KMS-11 (cell line): ENCODE measurements around the gene KBTBD13.

Experiments used
- H2AFZ ChIP-seq: fragments of 200-600 bp; sonication (generic); 2 replicates; pipeline ENCODE4 v1.6.1; 2016; ENCODE audit warnings: antibody characterized with exemption, mixed run types, low read depth
- H3K27ac ChIP-seq: fragments of 200-600 bp; sonication (generic); 2 replicates; pipeline ENCODE4 v1.6.1; 2016; ENCODE audit warnings: mild to moderate bottlenecking, mixed run types
- H3K27me3 ChIP-seq: fragments of 200-600 bp; sonication (generic); 2 replicates; pipeline ENCODE4 v1.6.1; 2017; ENCODE audit warnings: mild to moderate bottlenecking, low read depth, mixed run types, moderate library complexity; ENCODE audit not compliant: insufficient read depth
- H3K36me3 ChIP-seq: fragments of 200-600 bp; sonication (generic); 2 replicates; pipeline ENCODE4 v1.6.1; 2017; ENCODE audit warnings: mild to moderate bottlenecking, mixed run types; ENCODE audit not compliant: insufficient read depth
- H3K4me1 ChIP-seq: fragments of 200-600 bp; sonication (generic); 2 replicates; pipeline ENCODE4 v1.6.1; 2016; ENCODE audit warnings: mild to moderate bottlenecking, low read depth, mixed run types; ENCODE audit not compliant: poor library complexity, severe bottlenecking
- H3K4me2 ChIP-seq: fragments of 200-600 bp; sonication (generic); 2 replicates; pipeline ENCODE4 v1.7.0; 2016; ENCODE audit warnings: mild to moderate bottlenecking, mixed run types
- H3K4me3 ChIP-seq: fragments of 200-600 bp; sonication (generic); IDR thresholded peaks from 2 replicates; pipeline ENCODE4 v1.6.1; 2017; ENCODE audit warnings: low read depth, low read length, mixed read lengths; ENCODE audit not compliant: insufficient read depth
- H3K79me2 ChIP-seq: fragments of 200-600 bp; sonication (generic); 2 replicates; pipeline ENCODE4 v1.6.1; 2016; ENCODE audit warnings: low read depth, mixed run types; ENCODE audit not compliant: insufficient read depth
- H3K9ac ChIP-seq: fragments of 200-600 bp; sonication (generic); 2 replicates; pipeline ENCODE4 v1.6.1; 2016; ENCODE audit warnings: mild to moderate bottlenecking, mixed run types
- H4K20me1 ChIP-seq: fragments of 200-600 bp; sonication (generic); 2 replicates; pipeline ENCODE4 v1.6.1; 2016; ENCODE audit warnings: mild to moderate bottlenecking, mixed run types; ENCODE audit not compliant: insufficient read depth
- CTCF ChIP-seq: fragments of 200-600 bp; sonication (generic); conservative IDR thresholded peaks from 2 replicates; pipeline ENCODE4 v1.6.1; 2017; ENCODE audit warnings: low read depth, mild to moderate bottlenecking, antibody characterized with exemption, low read length, moderate library complexity, mixed read lengths

KBTBD13 gene

DNA sequence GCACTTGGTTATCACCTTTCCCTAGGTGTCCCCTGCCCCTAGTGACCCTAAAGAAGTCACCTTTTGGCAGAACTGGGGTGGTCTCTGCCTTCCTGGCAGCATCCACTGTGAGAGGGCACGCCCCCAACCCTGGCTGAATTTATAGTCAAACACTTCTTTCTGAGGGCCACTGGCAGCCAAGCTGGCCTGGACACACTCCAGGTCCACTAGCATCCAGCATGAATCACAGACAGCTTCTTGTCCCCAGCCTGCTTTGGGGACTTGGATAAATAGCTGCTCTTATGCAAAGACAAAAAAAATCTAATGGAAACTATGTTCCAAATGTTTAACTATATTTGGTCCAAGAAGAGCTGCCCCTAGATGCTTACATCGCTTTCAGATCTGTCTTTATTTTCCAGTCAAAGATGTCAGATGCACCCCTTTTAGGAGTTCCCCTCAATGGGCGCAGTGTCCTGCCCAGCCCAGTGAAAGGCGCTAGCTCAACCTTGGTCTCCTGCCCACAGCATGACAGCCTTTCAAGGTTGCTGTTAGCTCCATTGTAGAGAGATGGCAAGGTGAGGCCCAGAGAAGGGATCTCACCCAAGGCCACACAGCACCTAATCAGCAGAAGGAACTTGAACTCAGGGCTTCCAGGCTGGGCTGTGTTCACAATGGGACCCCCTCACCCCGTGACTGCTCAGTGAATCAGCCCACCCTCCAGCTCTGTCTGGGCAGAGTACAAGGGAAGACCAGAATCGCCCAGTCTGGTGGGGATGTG is 15.7 kb upstream of the KBTBD13 start:
- H3K79me2 ChIP-seq, result no peaks in the 10 kb centered on the region
- H3K27ac ChIP-seq, result no peak overlapping the region
- no peaks in the 10 kb centered on the region for H3K4me1 ChIP-seq
- H3K4me2 ChIP-seq, result no peak overlapping the region
- no peaks in the 10 kb centered on the region for H3K36me3 ChIP-seq
- no peak overlapping the region for H2AFZ ChIP-seq
- no peak for TF ChIP-seq CTCF
- no peak overlapping the region for H3K4me3 ChIP-seq
- peaks cover 2% of the 10 kb centered on the region; the same call in 1 of the 2 replicates for H3K27me3 ChIP-seq
- H4K20me1 ChIP-seq, result no peaks in the 10 kb centered on the region
- no peak overlapping the region for H3K9ac ChIP-seq

GRCh38 chr15:65062061-65062460 is 14.5 kb upstream of the KBTBD13 start:
- Histone ChIP-seq H4K20me1 (no peaks in the 10 kb centered on the region), H3K27ac (no peak overlapping the region)
- TF ChIP-seq CTCF, result no peak

GRCh38 chr15:65062726-65063125 is 13.8 kb upstream of the KBTBD13 start:
- no peaks in the 10 kb centered on the region for H4K20me1 ChIP-seq
- no peak overlapping the region for H3K4me3 ChIP-seq
- no peak overlapping the region for H3K4me2 ChIP-seq
- no peak for TF ChIP-seq CTCF
- no peaks in the 10 kb centered on the region for H3K4me1 ChIP-seq
- no peak overlapping the region for H2AFZ ChIP-seq
- peaks cover 5% of the 10 kb centered on the region for H3K27me3 ChIP-seq
- H3K27ac ChIP-seq, result no peak overlapping the region
- no peak overlapping the region for H3K9ac ChIP-seq
- H3K36me3 ChIP-seq, result no peaks in the 10 kb centered on the region
- no peaks in the 10 kb centered on the region for H3K79me2 ChIP-seq

More at GRCh38 chr15:65062061-65062460, 14.5 kb upstream of the KBTBD13 start:
- H3K4me1 ChIP-seq, result no peaks in the 10 kb centered on the region
- H3K4me3 ChIP-seq, result no peak overlapping the region
- H3K27me3 ChIP-seq, result peaks cover 5% of the 10 kb centered on the region
- no peak overlapping the region for H3K4me2 ChIP-seq
- H2AFZ ChIP-seq, result no peak overlapping the region
- H3K9ac ChIP-seq, result no peak overlapping the region
- no peaks in the 10 kb centered on the region for H3K36me3 ChIP-seq
- no peaks in the 10 kb centered on the region for H3K79me2 ChIP-seq

GRCh38 chr15:65066001-65066634 is 10.4 kb upstream of the KBTBD13 start:
- Histone ChIP-seq H3K27me3 (peaks cover 5% of the 10 kb centered on the region), H3K4me2 (no peak overlapping the region), H3K9ac (no peak overlapping the region), H4K20me1 (no peaks in the 10 kb centered on the region), H3K36me3 (no peaks in the 10 kb centered on the region), H3K4me1 (no peaks in the 10 kb centered on the region), H3K79me2 (no peaks in the 10 kb centered on the region), H3K27ac (no peak overlapping the region), H2AFZ (no peak overlapping the region), H3K4me3 (no peak overlapping the region)
- no peak for TF ChIP-seq CTCF
